ENCODE results near the gene DCTN4. TPM values are rescaled to one million over a fixed set of nuclear protein-coding genes. Genes with fewer than 3 reads are reported as not detected.
A peak's percentile ranks its signal among the peaks of the same experiment; 100 is the strongest.
"Not testable (repeated sequence)": the region's sequence is repeated elsewhere in the genome, so short reads cannot be mapped to it uniquely, and the experiment has no call there.

DCTN4 gene
- 42.7 TPM for polyA plus RNA-seq (ENCODE audit: insufficient read length)

GRCh38 chr5:150758531-150759333 is at the start of gene DCTN4:
Gene DCTN4 (minus strand): TSS chr5:150759017. CDS start chr5:150758993, 24 bp downstream.
- peak; percentile 98 for DNase-seq

GRCh38 chr5:150804388-150804787 is 45.6 kb upstream of the DCTN4 start:
- no peak for DNase-seq

GRCh38 chr5:150801117-150801927 is 42.5 kb upstream of the DCTN4 start:
- DNase-seq = peak; percentile 73

GRCh38 chr5:150797384-150797783 is 38.6 kb upstream of the DCTN4 start:
- no peak for DNase-seq

- no peak for DNase-seq
Observed at GRCh38 chr5:150794927-150795326, 36.1 kb upstream of the DCTN4 start.

- DNase-seq = not testable (repeated sequence)
Observed at GRCh38 chr5:150793423-150793888, 34.6 kb upstream of the DCTN4 start.

GRCh38 chr5:150791536-150791935 is 32.7 kb upstream of the DCTN4 start:
- no peak for DNase-seq

GRCh38 chr5:150789943-150790611 is 31.3 kb upstream of the DCTN4 start:
- no peak for DNase-seq

- DNase-seq = no peak
Observed at GRCh38 chr5:150789450-150789849, 30.6 kb upstream of the DCTN4 start.

GRCh38 chr5:150788977-150789376 is 30.2 kb upstream of the DCTN4 start:
- no peak for DNase-seq

- no peak for DNase-seq
Observed at GRCh38 chr5:150787656-150788055, 28.8 kb upstream of the DCTN4 start.

GRCh38 chr5:150786876-150787275 is 28.1 kb upstream of the DCTN4 start:
- DNase-seq = no peak

GRCh38 chr5:150785950-150786349 is 27.1 kb upstream of the DCTN4 start:
- DNase-seq = no peak

- DNase-seq = peak; percentile 80
Observed at GRCh38 chr5:150783422-150783928, 24.7 kb upstream of the DCTN4 start.

GRCh38 chr5:150782850-150783249 is 24.0 kb upstream of the DCTN4 start:
- DNase-seq = no peak

GRCh38 chr5:150781706-150782614 is 23.1 kb upstream of the DCTN4 start:
- DNase-seq = peak; percentile 51

- no peak for DNase-seq
Observed at GRCh38 chr5:150780816-150781221, 22.0 kb upstream of the DCTN4 start.

- DNase-seq = no peak
Observed at GRCh38 chr5:150780187-150780692, 21.4 kb upstream of the DCTN4 start.

GRCh38 chr5:150779397-150780186 is 20.8 kb upstream of the DCTN4 start:
- no peak for DNase-seq

Data from hindlimb muscle (tissue), 1 donor.